Natural killer cell (primary cell): ENCODE measurements around the gene HADHB. TPM values are rescaled to one million over a fixed set of nuclear protein-coding genes. Genes with fewer than 3 reads are reported as not detected.
"Not testable (repeated sequence)": the region's sequence is repeated elsewhere in the genome, so short reads cannot be mapped to it uniquely, and the experiment has no call there.

Experiments used
- ATAC-seq, 3 donors: fragments of 150-1000 bp in 2 of 3; fragments of 200-7000 bp in 1 of 3; cut with Tn5 transposase; 1 replicate in 1 of 3; 2 replicates in 2 of 3; pipeline ENCODE4 v1.10.0; 2021; ENCODE audit warnings: mild to moderate bottlenecking in 2 of 3, moderate library complexity in 2 of 3
- DNase-seq, 2 donors: peaks; one replicate each; pipeline versions ENCODE4 v3.0.0 to v3.0.0-alpha.2; 2013 to 2021; ENCODE audit warnings: mixed read lengths in 1 of 2
- H3K27ac ChIP-seq: one replicate; pipeline ENCODE4 v1.5.1; 2013; ENCODE audit warnings: mild to moderate bottlenecking, low read length
- H3K27me3 ChIP-seq: one replicate; pipeline ENCODE4 v1.6.1; 2013; ENCODE audit warnings: low read length; ENCODE audit not compliant: control insufficient read depth, insufficient read depth
- H3K36me3 ChIP-seq: one replicate; pipeline ENCODE4 v1.6.1; 2013; ENCODE audit warnings: low read length; ENCODE audit not compliant: control insufficient read depth, insufficient read depth
- H3K4me1 ChIP-seq: one replicate; pipeline ENCODE4 v1.6.1; 2013; ENCODE audit warnings: low read length; ENCODE audit not compliant: control insufficient read depth, insufficient read depth
- H3K4me3 ChIP-seq: one replicate; pipeline ENCODE4 v1.5.1; 2013; ENCODE audit warnings: low read length
- H3K9me3 ChIP-seq: one replicate; pipeline ENCODE4 v1.6.1; 2013; ENCODE audit warnings: low read length; ENCODE audit not compliant: control insufficient read depth, insufficient read depth
- H3K27ac Mint-ChIP-seq, 2 donors: one replicate each; pipeline ENCODE4 v1.8.0; 2022; ENCODE audit warnings: mild to moderate bottlenecking in 2 of 2, mixed read lengths in 2 of 2, moderate library complexity in 1 of 2
- H3K27me3 Mint-ChIP-seq, 2 donors: one replicate each; pipeline ENCODE4 v1.8.0; 2022; ENCODE audit warnings: low read depth in 2 of 2, mixed read lengths in 2 of 2
- H3K36me3 Mint-ChIP-seq: one replicate; pipeline ENCODE4 v1.8.0; 2022; ENCODE audit warnings: mixed read lengths
- H3K4me1 Mint-ChIP-seq, 2 donors: one replicate each; pipeline ENCODE4 v1.8.0; 2022; ENCODE audit warnings: mixed read lengths in 2 of 2
- H3K4me3 Mint-ChIP-seq: one replicate; pipeline ENCODE4 v1.8.0; 2022; ENCODE audit warnings: mild to moderate bottlenecking, moderate library complexity, mixed read lengths
- H3K9me3 Mint-ChIP-seq, 2 donors: one replicate each; pipeline ENCODE4 v1.8.0; 2022; ENCODE audit warnings: mixed read lengths in 2 of 2
- WGBS: methylation state at CpG from one replicate; pipeline ENCODE4 v1.1.7; 2013; ENCODE audit warnings: missing lambda C conversion rate; ENCODE audit not compliant: insufficient coverage; 5-methylcytosine and 5-hydroxymethylcytosine counted together
- intact Hi-C: fragments of 100-400 bp; cut with micrococcal nuclease; formaldehyde crosslinking; loops from one replicate; pipeline ENCODE4 v1.14.2; 2022
- total RNA-seq, 4 donors: library from RNA; stranded (reverse); fragments of 120-200 nt in 1 of 4; gene quantifications; one replicate each; pipeline versions ENCODE4 v1.2.3 to v1.2.4, GENCODE V29; 2013 to 2022
- TF ChIP-seq, protein P1 (sequence below): fragments of 200-600 bp; IDR thresholded peaks from one replicate; pipeline ENCODE4 v1.8.0; 2022; ENCODE audit warnings: antibody characterized with exemption

The HADHB gene
- total RNA-seq, 3 donors from 2014 or later (not counting 1 experiment from before 2014, with no cell fraction given) = 43.1 to 58.8 (median 53.0) TPM

DNA sequence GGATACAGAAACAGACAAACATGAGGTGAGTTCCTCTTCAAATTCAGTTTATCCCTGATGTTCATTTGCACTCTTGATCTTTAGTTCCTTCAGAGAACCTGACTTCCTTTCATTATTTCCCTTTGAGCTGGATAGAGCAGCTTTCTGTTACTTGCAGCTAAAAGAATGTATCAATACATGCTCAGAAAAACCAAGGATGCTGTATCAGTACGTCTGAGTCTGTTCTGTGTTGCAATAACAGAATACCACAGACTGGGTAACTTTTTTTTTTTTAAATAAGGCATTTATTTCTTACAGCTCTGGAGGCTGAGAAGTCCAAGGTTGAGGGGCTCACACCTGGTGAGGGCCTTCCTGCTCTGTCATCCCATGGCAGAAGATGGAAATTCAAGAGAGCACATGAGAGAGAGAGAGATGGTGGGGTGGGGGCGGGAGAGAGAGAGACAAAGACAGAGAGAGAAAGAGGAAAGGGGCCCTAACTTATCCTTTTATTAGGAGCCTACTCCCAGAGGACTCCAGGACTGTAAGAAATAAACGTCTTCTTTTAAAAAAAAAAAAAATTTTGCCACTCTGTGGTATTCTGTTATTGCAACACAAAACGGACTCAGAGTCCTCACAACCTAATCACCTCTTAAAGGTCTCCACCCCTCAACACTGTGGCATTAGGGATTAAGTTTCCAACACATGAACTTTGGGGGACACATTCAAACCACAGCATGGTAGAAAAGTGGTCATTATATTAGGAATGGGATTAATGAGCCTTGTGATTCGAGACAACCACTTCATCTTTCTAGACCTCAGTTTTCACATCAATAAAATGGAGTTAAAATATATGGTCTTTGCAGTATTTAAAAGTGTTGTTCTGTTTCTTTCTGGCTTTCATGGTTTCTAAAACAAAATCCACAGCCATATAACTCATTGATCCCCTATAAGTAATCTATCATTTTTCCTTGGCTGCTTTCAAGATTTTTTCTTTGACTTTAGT is 82.8 kb downstream of the HADHB start:
- no peaks in the 10 kb centered on the region for H3K9me3 ChIP-seq
- no peaks in the 10 kb centered on the region for H3K9me3 Mint-ChIP-seq
- peaks cover 8 to 9% of the 10 kb centered on the region in 2 donors for H3K4me1 Mint-ChIP-seq
- ATAC-seq (no peak), DNase-seq (no peak)
- no peak overlapping the region for H3K4me3 ChIP-seq
- H3K27me3 ChIP-seq = no peaks in the 10 kb centered on the region
- no peak overlapping the region for H3K27ac ChIP-seq
- no peak overlapping the region for H3K4me3 Mint-ChIP-seq
- intact Hi-C loops = no loop called here
- H3K4me1 ChIP-seq = no peaks in the 10 kb centered on the region
- TF ChIP-seq, protein P1, sequence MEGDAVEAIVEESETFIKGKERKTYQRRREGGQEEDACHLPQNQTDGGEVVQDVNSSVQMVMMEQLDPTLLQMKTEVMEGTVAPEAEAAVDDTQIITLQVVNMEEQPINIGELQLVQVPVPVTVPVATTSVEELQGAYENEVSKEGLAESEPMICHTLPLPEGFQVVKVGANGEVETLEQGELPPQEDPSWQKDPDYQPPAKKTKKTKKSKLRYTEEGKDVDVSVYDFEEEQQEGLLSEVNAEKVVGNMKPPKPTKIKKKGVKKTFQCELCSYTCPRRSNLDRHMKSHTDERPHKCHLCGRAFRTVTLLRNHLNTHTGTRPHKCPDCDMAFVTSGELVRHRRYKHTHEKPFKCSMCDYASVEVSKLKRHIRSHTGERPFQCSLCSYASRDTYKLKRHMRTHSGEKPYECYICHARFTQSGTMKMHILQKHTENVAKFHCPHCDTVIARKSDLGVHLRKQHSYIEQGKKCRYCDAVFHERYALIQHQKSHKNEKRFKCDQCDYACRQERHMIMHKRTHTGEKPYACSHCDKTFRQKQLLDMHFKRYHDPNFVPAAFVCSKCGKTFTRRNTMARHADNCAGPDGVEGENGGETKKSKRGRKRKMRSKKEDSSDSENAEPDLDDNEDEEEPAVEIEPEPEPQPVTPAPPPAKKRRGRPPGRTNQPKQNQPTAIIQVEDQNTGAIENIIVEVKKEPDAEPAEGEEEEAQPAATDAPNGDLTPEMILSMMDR = no peak
- H3K36me3 Mint-ChIP-seq = no peaks in the 10 kb centered on the region
- H3K27me3 Mint-ChIP-seq = peaks cover 0 to 3% of the 10 kb centered on the region in 2 donors
- no peaks in the 10 kb centered on the region for H3K36me3 ChIP-seq
- WGBS = 54% methylated on average over 3 of the region's 5 CpGs
- H3K27ac Mint-ChIP-seq = no peak overlapping the region

- H3K27ac Mint-ChIP-seq, H3K9me3 Mint-ChIP-seq, H3K27me3 Mint-ChIP-seq, H3K36me3 Mint-ChIP-seq, ATAC-seq, H3K4me3 ChIP-seq, H3K4me3 Mint-ChIP-seq, intact Hi-C loops, H3K27me3 ChIP-seq, H3K27ac ChIP-seq, DNase-seq, H3K9me3 ChIP-seq, H3K36me3 ChIP-seq, H3K4me1 ChIP-seq, H3K4me1 Mint-ChIP-seq: not testable (repeated sequence)
- WGBS = 90% methylated on average over 4 of the region's 4 CpGs
These were observed 84.3 kb downstream of the HADHB start for GRCh38 chr2:26329083-26329482.

DNA sequence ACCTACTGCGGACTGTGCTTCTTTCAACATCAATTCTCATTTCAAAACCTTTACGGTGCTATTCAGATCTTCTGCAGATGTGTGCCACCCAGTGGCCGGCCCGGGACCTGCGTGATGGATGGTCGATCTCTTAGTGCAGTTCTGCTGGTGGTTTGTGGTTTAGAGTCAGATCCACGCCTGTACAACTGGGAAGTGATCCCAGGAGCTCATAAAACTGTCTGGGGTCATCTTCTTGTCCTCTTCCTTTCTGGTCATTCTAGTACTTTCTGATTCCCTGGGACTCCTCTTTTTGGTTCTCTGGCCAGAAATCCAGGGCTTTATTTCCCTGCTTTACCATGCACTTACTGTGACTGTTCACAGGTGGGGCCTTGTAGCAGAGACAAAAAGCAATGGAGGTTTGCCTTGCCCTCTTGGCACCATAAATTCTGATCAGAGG is 85.4 kb downstream of the HADHB start:
- 0% methylated on average over 7 of the region's 7 CpGs for WGBS
- TF ChIP-seq, protein P1 = peak; percentile 94
- Mint-ChIP-seq H3K4me3 (no peak overlapping the region), H3K4me1 (peaks cover 8 to 9% of the 10 kb centered on the region in 2 donors), H3K27me3 (peaks cover 0 to 3% of the 10 kb centered on the region in 2 donors), H3K9me3 (no peaks in the 10 kb centered on the region), H3K27ac (no peak overlapping the region), H3K36me3 (no peaks in the 10 kb centered on the region)
- no peaks in the 10 kb centered on the region for H3K27me3 ChIP-seq
- no peak overlapping the region for H3K4me3 ChIP-seq
- no peaks in the 10 kb centered on the region for H3K36me3 ChIP-seq
- DNase-seq = peak; percentile 75 to 85
- no peak overlapping the region for H3K27ac ChIP-seq
- no peaks in the 10 kb centered on the region for H3K4me1 ChIP-seq
- intact Hi-C loops = loop anchor here (1.0 to 5.0 kb wide), 6 partner anchors 85 to 379 kb away; partner anchors contain the start of genes GAREM2, HADHA and HADHB
- no peaks in the 10 kb centered on the region for H3K9me3 ChIP-seq
- ATAC-seq = peak; percentile 94 to 100 (median 99)

- Mint-ChIP-seq H3K4me1 (peaks cover 8 to 9% of the 10 kb centered on the region in 2 donors), H3K36me3 (no peaks in the 10 kb centered on the region), H3K4me3 (no peak overlapping the region), H3K9me3 (no peaks in the 10 kb centered on the region), H3K27ac (no peak overlapping the region), H3K27me3 (peaks cover 0 to 3% of the 10 kb centered on the region in 2 donors)
- no peak overlapping the region for H3K27ac ChIP-seq
- H3K27me3 ChIP-seq = no peaks in the 10 kb centered on the region
- no peak overlapping the region for H3K4me3 ChIP-seq
- DNase-seq (no peak), ATAC-seq (no peak)
- H3K9me3 ChIP-seq = no peaks in the 10 kb centered on the region
- H3K36me3 ChIP-seq = no peaks in the 10 kb centered on the region
- no peaks in the 10 kb centered on the region for H3K4me1 ChIP-seq
- WGBS = 100% methylated on average over 1 of the region's 3 CpGs
- intact Hi-C loops = loop anchor here (1.0 to 5.0 kb wide), 6 partner anchors 86 to 379 kb away; partner anchors contain the start of genes GAREM2, HADHA and HADHB
- TF ChIP-seq, protein P1 = no peak
These were observed 85.9 kb downstream of the HADHB start for GRCh38 chr2:26330604-26331003.

DNA sequence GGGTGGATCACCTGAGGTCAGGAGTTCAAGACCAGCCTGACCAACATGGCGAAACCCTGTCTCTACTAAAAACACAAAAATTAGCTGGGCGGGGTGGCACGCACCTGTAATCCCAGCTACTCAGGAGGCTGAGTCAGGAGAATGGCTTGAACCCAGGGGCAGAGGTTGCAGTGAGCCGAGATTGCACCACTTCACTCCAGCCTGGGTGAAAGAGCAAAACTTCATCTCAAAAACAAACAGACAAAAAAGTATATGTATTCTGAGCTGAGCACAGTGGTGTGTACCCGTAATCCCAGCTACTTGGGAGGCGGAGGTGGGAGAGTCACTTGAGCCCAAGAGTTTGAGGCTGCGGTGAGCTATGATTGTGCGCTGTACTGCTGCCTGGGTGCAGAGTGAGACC is 86.6 kb downstream of the HADHB start:
- not testable (repeated sequence) for H3K4me1 ChIP-seq, H3K27me3 Mint-ChIP-seq, H3K9me3 Mint-ChIP-seq, ATAC-seq, H3K36me3 Mint-ChIP-seq, H3K4me1 Mint-ChIP-seq, H3K4me3 ChIP-seq, H3K27ac Mint-ChIP-seq, DNase-seq, H3K9me3 ChIP-seq, H3K36me3 ChIP-seq, H3K27me3 ChIP-seq, H3K27ac ChIP-seq, H3K4me3 Mint-ChIP-seq
- intact Hi-C loops = loop anchor here (2.0 to 5.0 kb wide), 5 partner anchors 87 to 341 kb away; partner anchors contain the start of genes GAREM2, HADHA and HADHB
- WGBS = 93% methylated on average over 7 of the region's 8 CpGs
